ENCODE results near the gene ARHGDIA.
A peak's percentile ranks its signal among the peaks of the same experiment; 100 is the strongest.

ARHGDIA gene

DNA sequence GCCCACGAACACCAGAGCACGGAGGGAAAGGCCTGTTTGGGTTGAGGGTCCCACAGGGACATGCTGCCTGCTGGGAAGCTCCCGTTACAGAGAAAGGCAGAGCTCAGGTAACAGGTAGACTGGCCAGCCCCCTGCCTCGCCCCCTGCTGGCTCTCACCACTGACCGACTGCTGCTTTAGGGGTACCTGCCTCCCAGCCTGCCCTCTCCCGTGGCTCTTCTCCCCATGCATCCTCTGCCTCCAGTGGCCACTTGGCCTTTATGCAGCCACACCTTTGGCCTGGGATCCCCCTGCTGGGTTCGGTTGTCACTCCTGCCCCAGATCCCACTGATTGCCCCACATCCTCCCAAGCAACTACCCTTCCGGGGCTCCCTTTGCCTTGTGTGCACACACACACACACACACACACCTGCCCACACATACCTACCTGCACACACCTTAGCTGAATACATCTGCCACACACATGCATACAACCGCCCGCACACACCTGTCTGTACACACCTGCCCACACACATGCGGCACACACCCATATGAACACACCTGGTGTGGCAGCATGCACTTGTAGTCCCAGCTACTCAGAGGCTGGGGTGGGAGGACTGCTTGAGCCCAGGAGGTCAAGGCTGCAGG is 45.2 kb downstream of the ARHGDIA start:
- H3K4me3 ChIP-seq (ENCODE audit: low read depth, low read length) = no peak overlapping the region
- TF ChIP-seq, protein P1, sequence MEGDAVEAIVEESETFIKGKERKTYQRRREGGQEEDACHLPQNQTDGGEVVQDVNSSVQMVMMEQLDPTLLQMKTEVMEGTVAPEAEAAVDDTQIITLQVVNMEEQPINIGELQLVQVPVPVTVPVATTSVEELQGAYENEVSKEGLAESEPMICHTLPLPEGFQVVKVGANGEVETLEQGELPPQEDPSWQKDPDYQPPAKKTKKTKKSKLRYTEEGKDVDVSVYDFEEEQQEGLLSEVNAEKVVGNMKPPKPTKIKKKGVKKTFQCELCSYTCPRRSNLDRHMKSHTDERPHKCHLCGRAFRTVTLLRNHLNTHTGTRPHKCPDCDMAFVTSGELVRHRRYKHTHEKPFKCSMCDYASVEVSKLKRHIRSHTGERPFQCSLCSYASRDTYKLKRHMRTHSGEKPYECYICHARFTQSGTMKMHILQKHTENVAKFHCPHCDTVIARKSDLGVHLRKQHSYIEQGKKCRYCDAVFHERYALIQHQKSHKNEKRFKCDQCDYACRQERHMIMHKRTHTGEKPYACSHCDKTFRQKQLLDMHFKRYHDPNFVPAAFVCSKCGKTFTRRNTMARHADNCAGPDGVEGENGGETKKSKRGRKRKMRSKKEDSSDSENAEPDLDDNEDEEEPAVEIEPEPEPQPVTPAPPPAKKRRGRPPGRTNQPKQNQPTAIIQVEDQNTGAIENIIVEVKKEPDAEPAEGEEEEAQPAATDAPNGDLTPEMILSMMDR (IDR thresholded peaks at IDR 0.05; ENCODE audit: control insufficient read depth, extremely low read depth, insufficient read depth) = 0 out of 2 replicates have a peak, but pooled peaks have one; percentile 1
- no peak for DNase-seq (ENCODE audit: low read depth)

DNA sequence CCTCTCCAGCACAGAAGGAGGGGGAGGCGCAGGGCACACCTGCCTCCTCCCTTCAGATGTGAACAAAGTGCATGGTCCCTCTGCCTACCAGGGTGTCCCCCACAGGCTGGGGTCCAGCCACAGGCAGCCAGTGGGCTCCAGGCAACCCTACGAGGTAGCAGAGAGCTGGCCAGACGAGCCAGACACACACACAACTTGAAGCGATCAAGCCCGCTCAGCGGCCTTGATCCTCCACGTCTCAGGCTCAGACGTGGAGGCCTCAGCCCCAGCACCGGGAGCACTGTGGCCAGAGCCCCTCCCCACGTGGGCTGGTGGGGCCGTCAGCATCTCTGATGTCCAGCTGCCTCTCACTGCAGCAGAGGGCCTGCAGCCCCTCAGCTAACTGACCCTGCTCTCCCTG is 46.5 kb downstream of the ARHGDIA start:
- DNase-seq (ENCODE audit: low read depth) = no peak
- TF ChIP-seq, protein P1 (IDR thresholded peaks at IDR 0.05; ENCODE audit: control insufficient read depth, extremely low read depth, insufficient read depth) = no peak
- H3K4me3 ChIP-seq (ENCODE audit: low read depth, low read length) = no peak overlapping the region

DNA sequence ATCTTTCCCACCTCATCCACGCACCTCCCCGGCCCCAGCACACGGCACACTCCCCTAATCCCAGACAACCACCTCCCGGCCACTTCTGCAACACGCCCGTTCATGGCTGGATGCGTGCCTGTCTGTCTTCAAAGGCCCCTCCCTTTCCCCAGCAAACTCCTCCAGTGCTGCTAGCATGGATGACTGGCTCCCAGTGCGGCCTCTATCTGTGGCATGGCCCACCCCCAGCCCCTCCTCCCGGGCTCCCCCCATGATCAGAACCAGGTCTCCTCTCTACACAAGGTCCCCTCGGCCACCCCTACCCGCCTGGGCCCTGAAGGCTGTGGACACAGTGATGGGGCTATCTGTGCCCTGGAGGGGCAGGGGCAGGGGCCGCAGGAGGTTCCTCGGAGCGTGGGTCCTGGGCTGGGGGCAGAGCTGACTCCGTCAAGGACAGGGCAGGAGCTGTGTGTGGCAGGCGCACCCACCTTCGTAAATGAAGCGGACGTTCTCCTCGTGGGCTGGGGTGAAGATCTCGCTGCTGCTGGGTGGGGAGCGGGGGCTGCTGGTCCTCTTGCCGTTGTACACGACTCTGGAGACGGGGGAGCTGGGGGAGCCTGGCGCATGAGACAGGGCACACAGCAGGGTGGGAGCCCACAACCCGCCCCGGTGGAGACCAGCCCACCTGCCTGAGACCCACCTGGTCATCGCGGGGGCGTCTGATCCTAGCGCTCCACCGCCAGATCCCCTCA is 47.2 kb downstream of the ARHGDIA start:
- no peak for DNase-seq (ENCODE audit: low read depth)
- H3K4me3 ChIP-seq (ENCODE audit: low read depth, low read length) = no peak overlapping the region
- TF ChIP-seq, protein P1 (IDR thresholded peaks at IDR 0.05; ENCODE audit: control insufficient read depth, extremely low read depth, insufficient read depth) = no peak

DNA sequence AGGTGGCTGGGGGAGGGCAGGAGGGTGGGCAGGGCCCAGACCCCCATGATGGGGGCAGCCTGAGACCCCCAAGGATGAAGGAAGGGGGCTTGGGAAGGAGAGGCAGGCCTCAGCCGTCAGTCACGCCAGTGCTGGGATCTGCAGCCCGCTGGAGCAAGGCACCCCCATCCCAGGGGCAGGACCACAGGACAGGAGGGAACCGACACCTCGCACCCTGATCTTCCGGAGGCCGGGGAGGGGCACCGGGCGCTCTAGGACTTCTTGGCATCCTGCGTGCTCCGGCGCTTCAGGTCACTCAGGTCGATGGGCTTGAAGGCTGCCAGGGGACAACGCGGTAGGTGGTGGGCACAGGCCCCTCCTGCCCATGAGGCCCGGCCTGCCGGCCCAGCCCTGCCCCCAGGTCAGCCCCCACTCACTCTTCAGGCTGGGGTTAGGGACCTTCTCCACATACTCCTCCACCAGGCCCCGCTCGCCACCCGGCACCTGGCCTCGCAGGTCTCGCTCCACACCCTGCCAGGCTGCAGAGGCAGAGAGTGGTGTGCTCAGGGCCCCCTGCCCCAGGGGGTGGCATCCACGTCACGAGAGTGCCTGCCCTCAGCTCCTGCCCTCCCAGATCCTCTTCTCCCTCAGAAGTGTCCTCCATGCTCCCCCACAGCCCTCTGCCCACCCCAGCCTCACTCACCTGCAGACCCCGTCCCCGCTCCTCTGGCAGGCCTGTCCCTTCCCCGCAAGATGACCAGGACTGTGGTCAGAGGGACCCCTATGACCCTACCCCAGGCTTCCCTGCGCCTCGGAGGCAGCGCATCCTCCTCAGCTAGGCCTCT is 47.9 kb downstream of the ARHGDIA start:
- TF ChIP-seq, protein P1 (IDR thresholded peaks at IDR 0.05; ENCODE audit: control insufficient read depth, extremely low read depth, insufficient read depth) = no peak
- no peak for DNase-seq (ENCODE audit: low read depth)
- no peak overlapping the region for H3K4me3 ChIP-seq (ENCODE audit: low read depth, low read length)

DNA sequence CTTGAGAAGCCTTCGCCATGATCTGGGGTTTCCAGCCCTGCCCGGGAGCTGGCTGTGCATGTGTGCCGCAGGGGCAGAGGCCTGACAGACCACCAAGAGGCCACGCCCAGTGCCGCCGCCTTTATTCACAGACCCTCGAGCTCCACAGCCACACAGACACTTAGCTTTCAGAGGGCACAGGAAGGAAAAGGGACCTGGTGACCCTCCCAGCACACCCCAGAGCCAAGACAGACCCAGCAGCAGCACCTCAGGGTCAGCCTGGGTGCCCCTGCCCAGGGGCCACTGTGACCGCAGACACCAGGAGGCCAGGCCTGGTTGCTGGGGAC is 48.9 kb downstream of the ARHGDIA start:
- no peak overlapping the region for H3K4me3 ChIP-seq (ENCODE audit: low read depth, low read length)
- TF ChIP-seq, protein P1 (IDR thresholded peaks at IDR 0.05; ENCODE audit: control insufficient read depth, extremely low read depth, insufficient read depth) = no peak
- DNase-seq (ENCODE audit: low read depth) = no peak

DNA sequence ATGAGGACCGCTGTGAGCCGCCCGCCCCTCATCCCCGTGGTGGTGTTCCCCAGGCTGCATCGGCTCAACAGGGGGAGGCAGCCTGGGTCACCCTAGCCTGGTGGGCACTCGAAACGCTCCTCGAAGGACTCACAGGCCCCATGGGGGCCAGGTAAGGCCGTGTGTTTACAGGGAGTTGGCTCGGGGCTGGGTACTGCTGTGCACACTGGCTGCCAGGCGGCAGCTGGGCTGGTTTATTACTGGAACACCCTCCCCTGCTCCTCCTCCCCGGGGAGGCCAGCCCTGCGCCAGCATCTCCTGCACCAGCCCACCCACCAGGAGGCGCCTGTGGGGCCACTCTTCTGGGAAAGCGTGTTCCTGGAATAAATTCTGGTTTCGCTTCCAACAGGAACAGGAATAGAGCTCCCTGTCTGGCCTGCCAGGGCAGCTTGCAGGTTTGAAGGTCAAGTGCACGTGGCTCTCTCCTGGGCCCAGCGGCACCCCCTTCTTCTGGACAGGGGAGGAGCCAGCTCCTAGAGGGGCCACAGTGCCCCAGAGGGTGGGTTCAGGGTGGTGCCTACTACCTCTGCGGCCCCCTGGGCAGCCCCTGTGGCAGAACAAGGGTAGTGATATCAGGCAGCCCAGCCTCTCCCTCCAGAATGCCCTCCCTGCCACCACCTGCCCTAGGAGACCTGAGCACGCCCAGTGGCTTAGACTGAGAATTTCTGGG is 49.4 kb downstream of the ARHGDIA start:
- peak; percentile 93 for DNase-seq (ENCODE audit: low read depth)
- no peak overlapping the region for H3K4me3 ChIP-seq (ENCODE audit: low read depth, low read length)

More for the DNA sequence above, 49.4 kb downstream of the ARHGDIA start:
- TF ChIP-seq, protein P1 (IDR thresholded peaks at IDR 0.05; ENCODE audit: control insufficient read depth, extremely low read depth, insufficient read depth) = peak; percentile 83

Data from LNCaP clone FGC (cell line).